Germinal center (tissue), 1 donor: ENCODE data around the gene MAML3.

Experiments
- DNase-seq: peaks from one replicate; pipeline ENCODE4 v3.0.0; 2012; ENCODE audit warnings: mixed read lengths, low spot score

Gene MAML3

DNA sequence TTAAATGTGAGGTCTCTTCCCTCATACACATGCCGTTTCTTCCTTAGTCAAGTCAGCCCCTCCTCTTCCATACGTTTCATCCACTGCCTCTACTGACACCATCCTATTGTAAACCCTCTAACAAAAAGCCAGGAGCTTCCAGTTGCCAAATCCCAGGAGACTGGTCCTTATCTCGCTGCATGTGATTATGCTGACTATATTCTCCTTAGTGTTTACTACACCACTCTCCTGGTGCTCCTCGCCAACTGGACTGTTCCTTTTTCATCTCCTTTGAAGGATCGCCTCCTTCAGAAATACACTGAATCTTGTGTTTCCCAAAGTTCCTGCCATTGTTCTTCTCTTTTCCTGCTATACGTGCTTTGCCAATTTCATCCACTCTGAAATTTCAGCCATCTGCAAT lies 27.7 kb downstream of the MAML3 start:
- DNase-seq, result no peak

DNA sequence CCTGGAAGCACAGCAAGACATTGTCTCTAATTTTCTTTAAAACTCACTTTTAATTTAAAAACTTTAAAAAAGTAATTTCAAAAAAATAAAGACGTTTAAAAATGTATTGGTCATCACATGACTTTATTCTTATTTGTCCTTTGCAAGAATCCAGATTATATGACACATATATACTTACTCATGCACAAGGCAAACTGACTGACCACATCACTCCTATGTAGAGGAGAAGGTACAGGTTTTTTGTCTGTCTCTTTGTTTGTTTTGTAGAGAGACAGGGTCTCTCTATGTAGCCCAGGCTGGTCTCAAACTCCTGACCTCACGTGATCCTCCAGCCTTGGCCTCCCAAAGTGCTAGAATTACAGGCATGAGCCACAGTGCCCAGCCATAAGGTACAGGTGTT lies 28.6 kb downstream of the MAML3 start:
- DNase-seq, result no peak

DNA sequence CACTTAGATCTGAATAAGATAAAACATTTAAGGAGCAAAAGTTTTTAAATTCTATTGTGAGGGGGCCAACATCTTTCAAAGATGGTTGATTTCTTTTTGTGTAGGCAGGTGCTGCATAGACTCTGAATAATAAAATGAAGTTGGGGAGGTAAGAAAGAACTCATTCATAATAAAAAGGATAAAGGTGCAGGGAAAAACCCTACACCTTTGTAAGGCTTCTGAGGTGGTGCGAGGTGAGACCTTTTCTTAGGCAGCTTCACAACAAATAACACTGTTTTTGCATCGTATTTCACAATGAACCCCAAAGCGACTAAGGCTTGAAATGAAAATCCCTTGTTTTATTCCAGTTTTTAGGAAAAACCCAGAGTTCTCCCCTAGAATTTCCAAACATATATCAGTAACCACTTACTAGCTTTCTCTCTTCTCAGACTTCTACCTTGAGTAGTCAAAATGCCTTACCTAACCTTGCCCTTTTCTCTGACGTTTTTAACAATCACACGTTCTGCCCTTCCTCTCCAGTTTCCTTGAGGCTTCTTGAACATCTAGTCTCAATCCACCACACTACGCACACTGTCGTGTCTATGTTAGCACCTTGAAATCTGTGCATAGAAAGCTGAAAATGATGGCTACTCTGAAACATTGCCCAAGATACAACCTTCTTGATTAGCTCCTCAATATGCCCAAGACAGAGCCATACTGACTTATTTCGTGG lies 30.2 kb downstream of the MAML3 start:
- no peak for DNase-seq

DNA sequence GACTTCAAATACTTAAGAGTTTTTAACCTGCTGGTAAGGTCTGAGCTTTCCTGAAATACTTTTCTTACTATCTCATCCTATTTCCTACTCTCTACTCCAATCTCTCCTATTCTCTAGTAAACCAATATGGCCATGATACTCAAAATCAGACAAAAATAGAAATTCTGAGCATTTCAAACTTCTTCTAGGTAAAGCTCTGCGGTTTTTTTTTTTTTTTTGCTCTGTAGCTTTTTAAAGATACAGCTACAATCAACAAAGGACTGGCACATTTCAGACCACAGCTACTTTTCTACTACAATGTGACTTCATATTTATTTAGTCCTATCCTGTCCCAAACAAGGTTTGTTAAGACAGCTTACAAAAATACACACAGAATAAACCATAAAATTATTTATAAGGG lies 31.1 kb downstream of the MAML3 start:
- DNase-seq, result no peak

DNA sequence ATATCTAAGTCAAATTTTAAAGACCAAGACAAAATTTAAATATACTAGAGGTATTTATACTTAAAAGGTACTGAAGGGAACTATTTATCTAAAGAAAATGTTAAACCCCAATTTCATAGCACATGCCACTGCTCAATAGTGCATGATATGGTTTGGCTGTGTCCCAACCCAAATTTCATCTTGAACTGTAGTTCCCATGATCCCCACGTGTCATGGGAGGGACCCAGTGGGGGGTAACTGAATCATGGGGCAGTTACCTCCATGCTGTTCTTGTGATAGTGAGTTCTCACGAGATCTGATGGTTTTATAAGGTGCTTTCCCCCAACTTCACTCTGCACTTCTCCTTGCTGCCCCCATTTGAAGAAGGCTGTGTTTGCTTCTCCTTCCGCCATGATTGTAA lies 32.3 kb downstream of the MAML3 start:
- no peak for DNase-seq

DNA sequence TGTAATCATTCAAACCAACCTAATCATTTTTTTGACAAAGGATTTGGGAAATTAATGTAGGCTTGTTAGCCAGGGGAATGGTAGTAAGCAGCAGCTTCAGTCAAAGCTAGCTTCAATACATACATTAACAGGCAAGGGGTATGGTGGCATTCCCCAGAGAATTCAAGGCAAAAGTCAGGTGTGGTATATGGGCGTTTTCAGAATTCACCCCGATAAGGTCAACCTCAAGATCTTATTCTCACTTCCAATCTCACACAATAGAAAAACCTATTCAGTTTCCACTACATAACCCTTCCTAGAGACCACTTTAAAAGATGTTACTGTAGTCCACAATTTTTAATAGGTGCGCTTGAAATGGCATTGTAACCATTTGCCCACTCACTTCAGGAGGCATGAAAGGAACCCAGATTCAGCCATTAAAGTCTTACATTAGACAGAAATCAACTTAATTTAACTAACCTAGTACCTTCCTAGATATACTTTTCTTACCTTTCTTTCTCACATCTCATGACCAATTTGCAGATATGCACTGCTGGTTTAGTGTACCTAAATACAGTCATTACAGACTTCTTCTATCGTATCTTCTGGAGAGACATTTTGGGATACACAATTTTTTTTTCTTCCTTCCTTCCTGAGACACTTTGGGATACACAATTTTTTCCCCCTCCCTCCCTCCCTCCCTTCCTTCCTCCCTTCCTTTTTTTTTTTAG lies 34.9 kb downstream of the MAML3 start:
- DNase-seq, result no peak

DNA sequence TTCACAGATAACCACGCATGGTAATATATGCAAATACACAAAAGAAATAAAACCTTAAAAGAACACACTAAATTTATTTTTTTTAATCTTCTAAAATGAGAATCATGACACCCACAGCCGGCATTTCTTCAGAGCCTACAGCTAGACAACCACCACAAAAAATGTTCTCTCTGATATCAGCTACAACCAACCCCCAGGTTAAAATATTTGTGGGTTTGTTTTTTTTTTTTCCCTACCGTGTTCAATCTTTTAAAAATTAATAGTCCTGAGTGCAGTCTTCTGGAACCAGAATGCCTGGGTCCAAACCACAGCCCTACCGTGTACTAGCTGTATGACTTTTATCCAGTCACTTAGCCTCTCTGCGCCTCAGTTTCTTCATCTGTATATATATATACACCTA lies 36.0 kb downstream of the MAML3 start:
- DNase-seq, result no peak

DNA sequence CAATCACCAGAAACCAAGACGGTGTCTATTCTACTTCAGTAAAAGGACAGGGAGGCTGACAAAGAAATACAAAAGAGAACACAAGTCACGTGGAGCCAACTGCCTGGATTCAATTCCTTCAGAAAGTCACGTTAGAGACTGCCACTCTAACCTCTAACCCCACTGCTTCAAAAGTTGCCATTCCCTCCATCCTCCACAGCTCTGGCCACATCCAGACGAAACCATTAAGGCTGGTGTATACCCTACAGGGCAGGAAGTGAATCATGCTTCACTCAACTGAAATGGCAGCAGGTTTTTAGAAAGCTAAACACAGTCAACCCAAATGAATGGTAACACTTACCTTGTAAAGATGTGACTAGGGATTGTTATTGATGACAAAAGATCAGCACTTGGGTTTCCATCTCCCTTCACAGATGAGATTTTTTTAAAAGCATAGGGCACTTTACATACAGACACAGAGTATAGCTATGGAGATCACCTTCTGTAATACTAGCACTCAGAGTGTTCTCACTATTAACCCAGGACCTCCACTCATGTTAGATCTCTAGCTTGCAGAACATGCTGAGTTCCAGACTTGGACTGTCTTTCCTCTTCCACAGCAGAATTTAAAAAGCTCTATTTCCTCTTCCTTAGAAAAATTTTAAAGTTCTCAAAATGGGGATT lies 37.4 kb downstream of the MAML3 start:
- DNase-seq, result no peak

DNA sequence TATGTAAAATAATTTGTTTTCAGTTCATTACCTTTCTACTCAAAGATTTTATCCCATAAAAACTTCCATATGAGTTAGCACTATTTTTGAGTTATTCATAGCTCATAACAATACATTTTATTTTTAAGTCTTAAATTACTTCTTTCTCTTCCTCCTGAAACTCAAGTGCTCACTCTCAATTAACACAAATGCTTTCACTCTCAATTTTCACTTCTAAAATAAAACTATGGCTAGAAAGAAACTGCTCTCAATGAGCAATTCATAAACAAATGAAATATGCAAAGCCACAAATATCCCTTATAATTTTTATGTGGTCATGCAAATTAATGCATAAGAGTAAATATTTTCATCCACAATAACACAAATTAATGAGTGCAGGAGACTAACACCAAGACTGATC lies 38.8 kb downstream of the MAML3 start:
- DNase-seq, result no peak

DNA sequence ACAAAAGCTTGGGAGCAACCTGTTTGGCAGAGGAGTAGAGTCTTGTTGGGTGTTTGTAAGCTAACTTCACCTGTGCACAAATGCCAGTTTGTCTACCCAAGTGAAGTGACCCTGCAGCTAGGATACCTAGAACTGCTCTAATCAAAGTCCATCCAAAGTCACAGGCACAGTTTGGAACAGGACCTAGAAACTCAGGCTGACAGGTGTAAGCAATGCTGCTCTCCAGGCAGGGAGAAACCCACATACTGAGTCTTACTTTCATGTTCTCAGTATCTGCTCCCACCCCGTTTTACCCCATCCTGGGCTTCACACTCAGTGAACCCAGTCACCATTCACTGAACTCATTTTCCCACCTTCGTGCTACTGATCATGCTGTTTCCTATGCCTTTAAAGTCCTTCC lies 40.3 kb downstream of the MAML3 start:
- no peak for DNase-seq

DNA sequence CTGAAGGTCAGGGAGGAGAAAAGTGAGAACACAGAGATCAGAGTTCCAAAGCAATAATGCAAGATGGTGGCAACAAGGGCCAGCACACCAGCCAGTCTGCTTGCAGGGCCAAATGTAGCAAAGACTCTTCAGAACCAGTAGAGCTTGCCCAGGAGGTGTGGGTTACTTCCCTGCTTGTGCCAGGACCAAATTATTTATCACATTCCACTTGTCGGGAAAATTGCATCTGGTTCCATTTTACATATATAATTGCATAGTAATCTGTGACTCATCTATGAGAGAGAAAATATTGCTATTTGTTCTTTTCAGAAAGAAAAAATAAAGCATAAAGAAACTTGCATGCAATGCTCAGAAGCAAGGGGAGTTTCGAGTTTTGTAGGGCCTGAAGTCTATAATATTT lies 41.4 kb downstream of the MAML3 start:
- no peak for DNase-seq

DNA sequence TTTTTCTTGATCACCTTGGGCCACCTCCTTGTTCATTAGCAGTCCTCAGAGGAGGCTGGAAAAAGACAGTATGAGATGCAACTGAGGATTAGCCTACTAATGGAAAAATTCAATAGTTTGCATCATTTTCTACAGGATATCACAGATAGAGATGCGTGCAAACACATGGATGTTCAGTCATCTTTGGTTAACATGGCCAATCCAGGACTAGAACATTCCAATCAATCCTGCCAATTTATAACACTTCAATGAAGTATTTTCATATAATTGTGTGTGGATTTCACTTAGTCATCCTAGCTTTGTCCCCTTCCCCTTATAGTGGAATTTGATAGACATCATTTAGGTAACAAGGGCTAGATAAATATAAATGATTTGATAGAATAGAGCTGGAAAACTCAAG lies 42.7 kb downstream of the MAML3 start:
- no peak for DNase-seq

DNA sequence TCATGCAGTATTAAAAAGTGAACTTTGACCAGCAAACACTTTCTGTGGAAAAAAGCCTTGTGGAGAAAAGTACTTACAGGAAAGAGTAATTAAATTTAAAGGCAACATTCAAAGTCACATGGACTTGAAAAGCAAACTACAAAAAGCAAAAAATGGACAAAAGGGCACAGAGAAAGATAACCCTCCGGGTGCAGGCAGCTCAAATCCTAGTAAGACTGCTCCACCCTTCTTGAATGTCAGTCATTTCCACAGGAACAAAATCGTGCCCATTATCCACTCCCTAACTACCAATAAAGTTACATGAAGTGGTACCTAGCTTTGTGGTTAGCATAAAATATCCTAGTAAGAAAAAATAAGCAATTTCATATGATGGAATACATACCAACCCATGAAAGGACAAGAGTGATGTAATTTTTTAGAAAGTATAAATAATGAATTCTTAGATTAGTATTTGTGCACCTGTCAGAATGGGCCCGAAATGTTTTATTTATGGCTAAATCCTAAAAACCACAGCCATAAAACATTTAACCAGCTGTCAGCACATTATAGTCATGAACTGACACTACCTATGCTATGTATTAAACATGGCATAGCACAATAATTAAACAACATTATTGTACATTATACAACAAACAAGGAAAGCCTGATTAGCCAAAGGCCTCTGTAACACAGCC lies 43.3 kb downstream of the MAML3 start:
- DNase-seq, result no peak

DNA sequence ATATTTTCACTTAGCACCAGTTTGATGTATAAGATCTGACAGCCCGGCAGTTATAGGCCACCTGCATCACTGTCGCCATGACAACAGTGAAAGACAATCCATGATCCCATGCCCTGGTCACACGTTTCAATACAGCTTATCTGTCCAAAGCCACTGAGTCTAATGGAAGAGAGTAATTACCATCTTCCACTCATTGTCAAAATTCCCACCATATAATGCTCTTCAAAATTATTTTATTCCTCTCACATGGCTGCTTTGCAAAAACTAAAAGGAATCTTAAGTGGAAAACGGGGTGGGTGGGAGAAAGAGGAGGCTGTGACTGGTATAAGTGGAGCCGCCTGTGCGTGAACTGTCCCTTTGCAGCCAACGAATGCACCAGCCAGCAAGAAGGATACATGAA lies 44.2 kb downstream of the MAML3 start:
- DNase-seq, result no peak

DNA sequence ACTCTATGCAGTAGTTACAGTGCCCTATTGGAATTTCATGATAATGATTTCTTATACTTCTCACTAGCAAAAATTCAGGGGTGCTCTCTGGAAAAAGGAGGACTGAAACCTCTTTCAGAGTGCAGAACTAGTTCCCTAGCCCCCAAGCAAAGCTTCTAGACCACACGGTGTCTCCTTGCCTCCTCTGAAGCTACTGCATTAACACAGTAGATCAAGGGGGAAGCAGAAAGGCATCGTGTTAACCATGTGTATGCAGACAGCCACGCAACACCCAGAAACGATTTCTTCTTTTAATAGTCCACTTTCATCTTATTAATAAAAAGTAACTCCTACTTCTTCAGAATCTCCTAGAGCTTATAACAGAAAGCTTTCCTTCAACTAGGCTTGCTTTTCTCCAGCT lies 44.7 kb downstream of the MAML3 start:
- DNase-seq, result no peak

DNA sequence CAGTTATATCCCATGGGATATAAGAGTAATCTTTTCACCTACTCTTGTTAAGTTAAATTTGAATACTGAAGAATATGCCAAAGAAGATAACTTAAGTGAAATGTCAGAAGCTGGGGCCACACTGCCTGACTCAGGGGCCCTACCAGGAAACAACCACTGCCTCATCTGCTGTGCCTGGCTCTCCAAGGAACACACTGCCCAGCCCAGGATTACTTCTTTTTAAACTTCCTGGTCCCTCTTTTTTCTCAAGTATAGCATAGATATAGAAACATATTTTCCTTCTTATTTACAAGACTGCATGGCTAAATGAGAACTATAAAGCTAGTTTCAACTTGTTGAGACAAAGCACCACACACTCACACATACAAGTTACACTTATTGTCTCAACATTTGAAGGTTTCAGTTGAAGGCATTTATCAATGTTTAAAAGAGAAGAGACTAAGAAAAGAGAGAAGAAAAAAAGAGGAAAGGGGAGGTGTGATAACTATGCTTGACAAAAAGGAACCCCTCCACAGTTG lies 45.2 kb downstream of the MAML3 start:
- no peak for DNase-seq

DNA sequence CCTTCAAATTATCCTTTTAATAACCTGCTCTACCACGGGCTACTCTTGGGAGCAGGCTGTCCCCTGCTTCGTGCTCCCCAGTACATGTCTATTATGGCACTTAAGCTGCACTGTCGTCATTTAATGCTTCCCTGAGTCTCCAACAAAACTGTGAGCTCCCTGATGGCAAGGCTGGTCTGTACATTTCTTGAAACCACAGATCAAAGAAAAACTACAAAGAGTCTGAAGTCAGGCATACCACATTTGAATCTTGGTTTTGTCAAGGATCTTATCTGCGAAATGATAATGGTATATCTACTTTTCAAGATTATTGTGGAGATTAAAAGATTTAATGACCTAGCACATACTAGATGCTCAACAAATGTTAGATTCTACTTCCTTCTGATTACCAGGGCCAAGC lies 45.7 kb downstream of the MAML3 start:
- no peak for DNase-seq

DNA sequence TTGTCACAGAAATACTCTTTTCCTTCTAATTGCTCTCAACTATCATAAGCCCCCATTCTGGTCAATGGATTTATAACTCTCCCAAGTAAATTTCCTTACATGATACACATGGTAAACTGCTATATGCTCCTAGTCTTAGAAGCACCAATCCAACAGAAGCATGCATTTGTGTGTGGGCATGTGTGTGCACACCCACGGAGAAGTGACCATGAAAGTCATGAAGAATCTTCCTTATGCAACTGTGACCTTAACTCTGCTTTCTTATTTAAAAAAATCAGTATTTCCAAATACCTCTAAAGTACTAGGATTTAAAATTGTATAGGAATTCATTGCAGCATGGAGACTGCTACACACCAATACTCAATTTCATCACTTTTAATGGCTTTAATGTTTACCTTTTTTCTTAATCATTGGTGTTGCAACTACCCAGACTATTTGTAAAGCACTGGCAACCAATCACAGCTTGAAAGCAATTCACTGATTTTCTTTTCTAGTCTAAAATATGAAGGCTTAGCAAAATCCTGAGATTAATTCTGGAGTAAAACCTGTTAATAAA lies 47.6 kb downstream of the MAML3 start:
- DNase-seq, result no peak

DNA sequence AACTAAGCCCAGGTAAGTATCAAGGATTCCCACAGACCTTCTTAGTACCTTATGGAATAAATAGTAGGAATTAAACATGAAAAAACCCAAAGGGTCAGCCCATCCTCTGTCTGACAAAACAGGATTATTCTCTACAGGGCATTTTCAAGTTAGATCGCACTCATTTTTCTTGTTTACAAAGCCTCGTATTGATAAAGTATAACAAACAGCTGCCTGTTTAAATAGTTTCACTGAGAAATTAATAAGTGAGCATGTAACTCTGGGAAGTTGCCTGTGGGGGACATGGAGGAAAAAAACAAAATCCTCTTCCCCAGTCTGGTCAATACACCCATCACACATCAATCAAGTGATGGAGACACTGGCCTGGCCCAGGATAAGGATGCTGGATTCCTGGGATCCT lies 48.5 kb downstream of the MAML3 start:
- DNase-seq, result no peak

DNA sequence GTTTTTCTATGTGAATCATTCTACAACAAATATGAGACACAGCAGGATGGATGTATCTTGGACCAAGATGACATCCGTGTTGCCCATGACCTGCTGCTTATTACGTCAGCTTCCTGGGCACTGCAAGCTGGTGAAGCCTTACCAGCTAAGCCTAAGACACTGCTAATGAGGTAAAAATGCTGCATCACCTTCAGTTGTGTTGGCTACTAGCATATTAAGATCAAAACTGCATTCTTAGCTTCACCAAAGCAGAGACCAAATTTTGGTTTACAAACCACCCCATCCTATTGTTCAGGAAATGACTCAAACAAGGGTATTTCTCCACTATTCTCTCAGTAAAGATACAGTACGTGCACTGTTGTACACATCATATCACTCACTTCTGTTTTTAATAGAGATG lies 50.3 kb downstream of the MAML3 start:
- DNase-seq, result no peak

DNA sequence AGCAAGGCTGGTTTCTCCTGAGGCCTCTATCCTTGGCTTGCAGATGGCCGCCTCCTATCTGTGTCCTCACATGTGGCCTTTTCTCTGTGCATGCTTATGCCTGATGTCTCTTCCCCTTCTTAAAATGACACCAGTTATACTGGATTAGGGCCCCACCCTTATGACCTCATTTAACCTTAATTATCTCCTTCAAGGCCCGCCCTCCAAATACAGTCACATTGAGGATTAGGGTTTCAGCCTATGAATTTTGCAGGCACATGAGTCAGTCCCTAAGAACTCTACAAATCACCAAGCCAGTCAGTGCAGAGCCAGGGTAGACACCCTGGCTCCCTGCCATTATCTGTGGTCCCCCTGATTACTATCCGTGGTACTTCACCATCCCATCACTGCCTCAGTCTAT lies 51.6 kb downstream of the MAML3 start:
- DNase-seq, result no peak

DNA sequence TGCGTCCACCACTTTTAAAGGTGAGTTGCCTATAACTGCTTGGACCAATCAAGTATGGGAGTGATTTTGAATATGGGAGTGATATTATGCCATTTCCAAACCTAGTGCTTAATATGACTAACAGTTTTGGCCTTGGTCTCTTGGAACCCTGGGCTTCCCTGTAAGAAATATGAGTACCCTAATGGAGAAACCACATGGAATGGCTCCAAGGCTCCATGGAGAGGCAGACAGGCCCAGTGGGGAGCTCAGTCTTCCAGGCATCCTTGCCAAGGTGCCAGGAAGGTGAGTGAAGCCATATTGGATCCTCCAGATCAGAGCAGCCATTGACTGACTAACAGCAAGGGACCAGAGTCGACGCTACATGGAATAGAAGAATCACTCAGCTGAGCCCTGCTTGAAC lies 53.2 kb downstream of the MAML3 start:
- no peak for DNase-seq
